HUDEP-2 (cell line): ENCODE data around the gene BARD1.

Experiments
- DNase-seq, 76 experiments: peaks; one replicate each; lab custom pipeline; 2025; ENCODE audit not compliant: unreplicated experiment in 76 of 76; lab: John Stamatoyannopoulos, UW

The BARD1 gene

GRCh38 chr2:214679736-214680135 lies 129.7 kb downstream of the BARD1 start:
- DNase-seq = no peak

- DNase-seq = no peak
Measured at GRCh38 chr2:214676421-214677089, 132.9 kb downstream of the BARD1 start.
